ENCODE measurements around the gene CNP.
"Not testable (repeated sequence)": the region's sequence is repeated elsewhere in the genome, so short reads cannot be mapped to it uniquely, and the experiment has no call there.

Gene CNP

GRCh38 chr17:41919840-41920579, 46.6 kb upstream of the CNP start:
- peak overlapping the region; percentile 94 for H3K27ac ChIP-seq
- ChIA-PET CTCF (interaction anchor here (0.7 kb wide), 1 partner anchor 108 kb away, joined by 3 read pairs; the partner anchor contains the start of gene P3H4), POLR2A (ENCODE audit: low non-redundant PET) (no interaction called here)
- peak; percentile 15 for DNase-seq (ENCODE audit: low spot score)
- TF ChIP-seq CTCF (conservative IDR thresholded peaks at IDR 0.05; ENCODE audit: low read depth): no peak

GRCh38 chr17:41920580-41920955, 46.0 kb upstream of the CNP start:
- no peak for TF ChIP-seq CTCF (conservative IDR thresholded peaks at IDR 0.05; ENCODE audit: low read depth)
- ChIA-PET POLR2A (ENCODE audit: low non-redundant PET) (no interaction called here), CTCF (no interaction called here)
- peak overlapping the region; percentile 94 for H3K27ac ChIP-seq
- DNase-seq (ENCODE audit: low spot score): no peak

GRCh38 chr17:41925991-41926590, 40.5 kb upstream of the CNP start:
- H3K27ac ChIP-seq: peak overlapping the region; percentile 28; the same call in 1 of the 2 replicates
- ChIA-PET POLR2A (ENCODE audit: low non-redundant PET) (no interaction called here), CTCF (no interaction called here)
- DNase-seq (ENCODE audit: low spot score): no peak
- no peak for TF ChIP-seq CTCF (conservative IDR thresholded peaks at IDR 0.05; ENCODE audit: low read depth)

GRCh38 chr17:41928693-41929251, 37.8 kb upstream of the CNP start:
- ChIA-PET POLR2A (ENCODE audit: low non-redundant PET) (no interaction called here), CTCF (interaction anchor here (0.6 kb wide), 1 partner anchor 189 kb away, joined by 3 read pairs; no protein-coding TSS in a partner anchor)
- TF ChIP-seq CTCF (conservative IDR thresholded peaks at IDR 0.05; ENCODE audit: low read depth): no peak
- DNase-seq (ENCODE audit: low spot score): no peak
- peak overlapping the region; percentile 41; the same call in 1 of the 2 replicates for H3K27ac ChIP-seq

GRCh38 chr17:41930009-41930832, 36.4 kb upstream of the CNP start, which contains the start of gene ODAD4:
TSS of gene ODAD4 (plus strand) at chr17:41930617. CDS start at chr17:41930724, 107 bp downstream.
- DNase-seq (ENCODE audit: low spot score): peak; percentile 97
- POLR2A ChIA-PET (ENCODE audit: low non-redundant PET): interaction anchor here (0.6 to 0.8 kb wide), 4 partner anchors 9 to 66 kb away, joined by 3 to 5 read pairs (median 3); partner anchors contain the start of gene ACLY
- CTCF ChIA-PET: interaction anchor here (0.5 kb wide), 1 partner anchor 255 kb away, joined by 3 read pairs; no protein-coding TSS in a partner anchor
- H3K27ac ChIP-seq: peak within 1 kb of the TSS; percentile 92
- TF ChIP-seq CTCF (conservative IDR thresholded peaks at IDR 0.05; ENCODE audit: low read depth): no peak; the same call in 1 of the 2 replicates

GRCh38 chr17:41930833-41931156, 35.8 kb upstream of the CNP start:
- H3K27ac ChIP-seq: peak overlapping the region; percentile 92
- CTCF ChIA-PET: interaction anchor here (0.5 kb wide), 1 partner anchor 255 kb away, joined by 3 read pairs; no protein-coding TSS in a partner anchor
- DNase-seq (ENCODE audit: low spot score): not testable (repeated sequence)
- POLR2A ChIA-PET (ENCODE audit: low non-redundant PET): interaction anchor here (0.6 to 0.8 kb wide), 4 partner anchors 8 to 67 kb away, joined by 3 to 5 read pairs (median 3); partner anchors contain the start of gene ACLY

GRCh38 chr17:41931715-41932114, 34.9 kb upstream of the CNP start:
- H3K27ac ChIP-seq; DNase-seq (ENCODE audit: low spot score); POLR2A ChIA-PET (ENCODE audit: low non-redundant PET): not testable (repeated sequence)
- CTCF ChIA-PET: interaction anchor here (0.6 kb wide), 1 partner anchor 73 kb away, joined by 3 read pairs; no protein-coding TSS in a partner anchor

Data from RWPE1 (cell line).